H1 (cell line): ENCODE results near the gene DIP2C. TPM values are rescaled to one million over a fixed set of nuclear protein-coding genes. Genes with fewer than 3 reads are reported as not detected.

ENCODE experiments used
- FOSL1 ChIP-seq: IDR thresholded peaks from 2 replicates; pipeline ENCODE4 v1.6.1; 2011; ENCODE audit warnings: mild to moderate bottlenecking, low read depth, low read length, moderate library complexity; ENCODE audit not compliant: insufficient read depth
- GABPA ChIP-seq: IDR thresholded peaks from 2 replicates; pipeline ENCODE4 v1.6.1; 2011; ENCODE audit warnings: mild to moderate bottlenecking, low read length, moderate library complexity, borderline replicate concordance; ENCODE audit not compliant: insufficient read depth
- KDM4A ChIP-seq: IDR thresholded peaks from one replicate; pipeline ENCODE4 v1.7.1; 2012; ENCODE audit warnings: low read depth, mild to moderate bottlenecking, moderate library complexity, low read length, inconsistent platforms; ENCODE audit not compliant: severe bottlenecking
- KDM5A ChIP-seq: fragments of 200-600 bp; IDR thresholded peaks from 2 replicates; pipeline ENCODE4 v1.7.1; 2012; ENCODE audit warnings: mild to moderate bottlenecking, low read length, inconsistent platforms, mixed read lengths
- POLR2A ChIP-seq, 2 experiments: IDR thresholded peaks; 1 replicate in 1 of 2; 2 replicates in 1 of 2; pipeline ENCODE4 v1.6.1; 2011; ENCODE audit warnings: low read depth in 2 of 2, low read length in 2 of 2, mild to moderate bottlenecking in 2 of 2; ENCODE audit errors: control extremely low read depth in 1 of 2
- SP4 ChIP-seq: IDR thresholded peaks from 2 replicates; pipeline ENCODE4 v1.6.1; 2012; ENCODE audit warnings: low read length, inconsistent platforms
- TCF12 ChIP-seq: IDR thresholded peaks from 2 replicates; pipeline ENCODE4 v1.6.1; 2011; ENCODE audit warnings: low read depth, mild to moderate bottlenecking, low read length
- YY1 ChIP-seq: IDR thresholded peaks from 2 replicates; pipeline ENCODE4 v1.6.1; 2011; ENCODE audit warnings: low read depth, mild to moderate bottlenecking, low read length
- ZNF274 ChIP-seq: IDR thresholded peaks from 2 replicates; pipeline ENCODE4 v1.7.0; 2012; ENCODE audit warnings: low read length, borderline replicate concordance; ENCODE audit errors: extremely low read depth
- polyA plus RNA-seq, 7 experiments: library from polyadenylated mRNA; depleted of rRNA in 3 of 7; stranded (reverse) in 5 of 7; unstranded in 2 of 7; fragments of >200 nt in 5 of 7; fragments of 200-250 nt in 2 of 7; gene quantifications; 1 replicate in 5 of 7; 2 replicates in 1 of 7; 4 replicates in 1 of 7; pipeline versions ENCODE4 v1.2.1 to v1.2.3, GENCODE V29; 2011 to 2013; ENCODE audit warnings: missing spikeins in 2 of 7, mixed read lengths in 2 of 7
- total RNA-seq: library from RNA; stranded (reverse); fragmentation: NEBNext Ultra II Directional; extraction: Animal tissue kit (Norgen Biotek cat#: 25700); gene quantifications from 2 replicates; pipeline ENCODE4 v1.2.1, GENCODE V29; 2021
- TF ChIP-seq, protein P1 (sequence below): fragments of 300-600 bp; sonication (generic); IDR thresholded peaks from 2 replicates; pipeline ENCODE4 v1.7.1; 2012; ENCODE audit warnings: low read length, moderate library complexity, mild to moderate bottlenecking, inconsistent platforms; ENCODE audit not compliant: insufficient replicate concordance

Gene DIP2C
- total and polyA plus RNA-seq, 2 of the 8 experiments (the other 6 are each of a cell fraction or from before 2014, with no cell fraction given), result 3.8 to 9.3 TPM

DNA sequence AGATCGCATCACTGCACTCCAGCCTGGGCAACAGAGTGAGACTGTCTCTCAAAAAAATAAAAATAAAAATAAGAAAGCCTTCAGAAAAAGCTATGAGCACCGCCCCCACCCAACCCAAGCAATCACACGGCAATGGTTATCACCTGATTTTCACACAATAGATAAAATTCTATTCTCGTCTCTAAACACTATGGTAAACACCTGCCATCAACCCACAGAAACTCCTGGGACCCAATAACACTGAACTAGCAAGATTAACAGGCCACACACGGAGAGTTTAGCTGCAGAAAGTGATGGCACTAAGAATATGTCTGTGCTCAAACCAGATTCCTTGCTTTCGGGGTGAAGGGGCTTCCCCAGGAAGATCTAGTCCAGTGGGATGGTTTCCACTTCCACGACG is 173.8 kb downstream of the DIP2C start (continued):
- TF ChIP-seq, protein P1, sequence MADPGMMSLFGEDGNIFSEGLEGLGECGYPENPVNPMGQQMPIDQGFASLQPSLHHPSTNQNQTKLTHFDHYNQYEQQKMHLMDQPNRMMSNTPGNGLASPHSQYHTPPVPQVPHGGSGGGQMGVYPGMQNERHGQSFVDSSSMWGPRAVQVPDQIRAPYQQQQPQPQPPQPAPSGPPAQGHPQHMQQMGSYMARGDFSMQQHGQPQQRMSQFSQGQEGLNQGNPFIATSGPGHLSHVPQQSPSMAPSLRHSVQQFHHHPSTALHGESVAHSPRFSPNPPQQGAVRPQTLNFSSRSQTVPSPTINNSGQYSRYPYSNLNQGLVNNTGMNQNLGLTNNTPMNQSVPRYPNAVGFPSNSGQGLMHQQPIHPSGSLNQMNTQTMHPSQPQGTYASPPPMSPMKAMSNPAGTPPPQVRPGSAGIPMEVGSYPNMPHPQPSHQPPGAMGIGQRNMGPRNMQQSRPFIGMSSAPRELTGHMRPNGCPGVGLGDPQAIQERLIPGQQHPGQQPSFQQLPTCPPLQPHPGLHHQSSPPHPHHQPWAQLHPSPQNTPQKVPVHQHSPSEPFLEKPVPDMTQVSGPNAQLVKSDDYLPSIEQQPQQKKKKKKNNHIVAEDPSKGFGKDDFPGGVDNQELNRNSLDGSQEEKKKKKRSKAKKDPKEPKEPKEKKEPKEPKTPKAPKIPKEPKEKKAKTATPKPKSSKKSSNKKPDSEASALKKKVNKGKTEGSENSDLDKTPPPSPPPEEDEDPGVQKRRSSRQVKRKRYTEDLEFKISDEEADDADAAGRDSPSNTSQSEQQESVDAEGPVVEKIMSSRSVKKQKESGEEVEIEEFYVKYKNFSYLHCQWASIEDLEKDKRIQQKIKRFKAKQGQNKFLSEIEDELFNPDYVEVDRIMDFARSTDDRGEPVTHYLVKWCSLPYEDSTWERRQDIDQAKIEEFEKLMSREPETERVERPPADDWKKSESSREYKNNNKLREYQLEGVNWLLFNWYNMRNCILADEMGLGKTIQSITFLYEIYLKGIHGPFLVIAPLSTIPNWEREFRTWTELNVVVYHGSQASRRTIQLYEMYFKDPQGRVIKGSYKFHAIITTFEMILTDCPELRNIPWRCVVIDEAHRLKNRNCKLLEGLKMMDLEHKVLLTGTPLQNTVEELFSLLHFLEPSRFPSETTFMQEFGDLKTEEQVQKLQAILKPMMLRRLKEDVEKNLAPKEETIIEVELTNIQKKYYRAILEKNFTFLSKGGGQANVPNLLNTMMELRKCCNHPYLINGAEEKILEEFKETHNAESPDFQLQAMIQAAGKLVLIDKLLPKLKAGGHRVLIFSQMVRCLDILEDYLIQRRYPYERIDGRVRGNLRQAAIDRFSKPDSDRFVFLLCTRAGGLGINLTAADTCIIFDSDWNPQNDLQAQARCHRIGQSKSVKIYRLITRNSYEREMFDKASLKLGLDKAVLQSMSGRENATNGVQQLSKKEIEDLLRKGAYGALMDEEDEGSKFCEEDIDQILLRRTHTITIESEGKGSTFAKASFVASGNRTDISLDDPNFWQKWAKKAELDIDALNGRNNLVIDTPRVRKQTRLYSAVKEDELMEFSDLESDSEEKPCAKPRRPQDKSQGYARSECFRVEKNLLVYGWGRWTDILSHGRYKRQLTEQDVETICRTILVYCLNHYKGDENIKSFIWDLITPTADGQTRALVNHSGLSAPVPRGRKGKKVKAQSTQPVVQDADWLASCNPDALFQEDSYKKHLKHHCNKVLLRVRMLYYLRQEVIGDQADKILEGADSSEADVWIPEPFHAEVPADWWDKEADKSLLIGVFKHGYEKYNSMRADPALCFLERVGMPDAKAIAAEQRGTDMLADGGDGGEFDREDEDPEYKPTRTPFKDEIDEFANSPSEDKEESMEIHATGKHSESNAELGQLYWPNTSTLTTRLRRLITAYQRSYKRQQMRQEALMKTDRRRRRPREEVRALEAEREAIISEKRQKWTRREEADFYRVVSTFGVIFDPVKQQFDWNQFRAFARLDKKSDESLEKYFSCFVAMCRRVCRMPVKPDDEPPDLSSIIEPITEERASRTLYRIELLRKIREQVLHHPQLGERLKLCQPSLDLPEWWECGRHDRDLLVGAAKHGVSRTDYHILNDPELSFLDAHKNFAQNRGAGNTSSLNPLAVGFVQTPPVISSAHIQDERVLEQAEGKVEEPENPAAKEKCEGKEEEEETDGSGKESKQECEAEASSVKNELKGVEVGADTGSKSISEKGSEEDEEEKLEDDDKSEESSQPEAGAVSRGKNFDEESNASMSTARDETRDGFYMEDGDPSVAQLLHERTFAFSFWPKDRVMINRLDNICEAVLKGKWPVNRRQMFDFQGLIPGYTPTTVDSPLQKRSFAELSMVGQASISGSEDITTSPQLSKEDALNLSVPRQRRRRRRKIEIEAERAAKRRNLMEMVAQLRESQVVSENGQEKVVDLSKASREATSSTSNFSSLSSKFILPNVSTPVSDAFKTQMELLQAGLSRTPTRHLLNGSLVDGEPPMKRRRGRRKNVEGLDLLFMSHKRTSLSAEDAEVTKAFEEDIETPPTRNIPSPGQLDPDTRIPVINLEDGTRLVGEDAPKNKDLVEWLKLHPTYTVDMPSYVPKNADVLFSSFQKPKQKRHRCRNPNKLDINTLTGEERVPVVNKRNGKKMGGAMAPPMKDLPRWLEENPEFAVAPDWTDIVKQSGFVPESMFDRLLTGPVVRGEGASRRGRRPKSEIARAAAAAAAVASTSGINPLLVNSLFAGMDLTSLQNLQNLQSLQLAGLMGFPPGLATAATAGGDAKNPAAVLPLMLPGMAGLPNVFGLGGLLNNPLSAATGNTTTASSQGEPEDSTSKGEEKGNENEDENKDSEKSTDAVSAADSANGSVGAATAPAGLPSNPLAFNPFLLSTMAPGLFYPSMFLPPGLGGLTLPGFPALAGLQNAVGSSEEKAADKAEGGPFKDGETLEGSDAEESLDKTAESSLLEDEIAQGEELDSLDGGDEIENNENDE, result no peak
- TF ChIP-seq KDM5A (no peak), KDM4A (no peak), YY1 (no peak), TCF12 (no peak), ZNF274 (no peak), POLR2A (IDR thresholded peaks at IDR 0.05; ENCODE audit: control extremely low read depth in 1 of 2, low read depth in 2 of 2, low read length in 2 of 2) (no peak), SP4 (no peak), GABPA (no peak), FOSL1 (no peak)
